ENCODE results near the gene BDKRB1.

The BDKRB1 gene

GRCh38 chr14:96257056-96257455 is 1.0 kb downstream of the BDKRB1 start:
- Histone ChIP-seq H3K4me2 (no peak overlapping the region), H3K4me1 (no peaks in the 10 kb centered on the region), H3K27me3 (no peaks in the 10 kb centered on the region), H4K20me1 (no peaks in the 10 kb centered on the region), H3K27ac (no peak overlapping the region), H3K4me3 (no peak overlapping the region), H3K9ac (no peak overlapping the region), H3K36me3 (no peaks in the 10 kb centered on the region), H3K9me3 (peaks cover 7% of the 10 kb centered on the region)
- TF ChIP-seq Cebpa-rat (IDR thresholded peaks at IDR 0.05): no peak

- H3K27me3 ChIP-seq: no peaks in the 10 kb centered on the region
- no peak overlapping the region for H3K4me3 ChIP-seq
- H3K9ac ChIP-seq: no peak overlapping the region
- peaks cover 7% of the 10 kb centered on the region for H3K9me3 ChIP-seq
- no peak overlapping the region for H3K4me2 ChIP-seq
- no peak overlapping the region for H3K27ac ChIP-seq
- TF ChIP-seq Cebpa-rat (IDR thresholded peaks at IDR 0.05): no peak
- no peaks in the 10 kb centered on the region for H3K36me3 ChIP-seq
- no peaks in the 10 kb centered on the region for H4K20me1 ChIP-seq
- H3K4me1 ChIP-seq: no peaks in the 10 kb centered on the region
Observed at GRCh38 chr14:96257900-96258299, 1.9 kb downstream of the BDKRB1 start.

DNA sequence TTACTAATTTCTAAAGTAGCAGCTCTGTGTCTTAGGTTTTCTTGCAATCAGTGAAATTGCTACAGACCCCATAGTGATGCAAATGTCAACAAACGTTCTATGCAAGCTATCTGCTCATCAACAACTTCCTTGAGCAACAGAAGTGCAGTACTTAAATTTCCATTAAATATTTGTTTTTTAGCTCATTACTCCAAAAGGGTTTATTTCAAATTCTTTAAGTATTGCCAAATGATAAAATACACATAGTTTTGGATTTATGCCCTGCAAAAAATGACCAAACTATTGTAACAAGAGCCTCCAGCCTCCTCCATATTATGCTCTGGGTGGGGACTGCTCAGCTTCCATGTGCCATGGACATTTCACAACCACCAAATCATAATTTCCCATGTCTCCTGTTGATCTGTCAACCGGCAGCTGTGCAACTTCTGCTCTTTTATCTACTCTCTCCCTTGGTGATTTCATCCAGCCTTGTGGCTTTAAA is 4.4 kb downstream of the BDKRB1 start:
- H3K27me3 ChIP-seq: no peaks in the 10 kb centered on the region
- no peaks in the 10 kb centered on the region for H3K4me1 ChIP-seq
- no peaks in the 10 kb centered on the region for H4K20me1 ChIP-seq
- H3K36me3 ChIP-seq: no peaks in the 10 kb centered on the region
- no peak overlapping the region for H3K27ac ChIP-seq
- no peak overlapping the region for H3K4me3 ChIP-seq
- H3K9me3 ChIP-seq: peaks cover 7% of the 10 kb centered on the region
- H3K9ac ChIP-seq: no peak overlapping the region
- TF ChIP-seq Cebpa-rat (IDR thresholded peaks at IDR 0.05): no peak
- no peak overlapping the region for H3K4me2 ChIP-seq

DNA sequence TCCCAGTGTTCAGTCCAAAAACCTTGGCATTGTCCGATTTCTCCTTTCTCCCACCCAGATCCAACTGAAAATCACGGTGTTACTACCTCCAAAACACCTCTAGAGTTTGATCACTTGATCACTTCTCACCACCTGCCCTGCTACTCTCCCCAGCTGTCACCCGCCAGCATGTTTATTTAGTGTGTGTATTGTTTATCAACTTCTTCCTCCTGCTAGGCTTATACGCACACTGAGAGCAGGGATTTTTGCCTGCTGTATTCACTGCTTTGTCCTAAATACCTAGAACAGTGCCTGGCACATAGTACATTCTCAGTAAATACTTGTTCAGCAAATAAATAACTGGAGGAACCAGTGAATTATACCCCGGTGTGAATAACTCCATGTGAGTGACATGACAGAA is 5.0 kb downstream of the BDKRB1 start:
- no peak overlapping the region for H3K4me2 ChIP-seq
- no peak overlapping the region for H3K27ac ChIP-seq
- H3K9ac ChIP-seq: no peak overlapping the region
- H3K36me3 ChIP-seq: no peaks in the 10 kb centered on the region
- no peaks in the 10 kb centered on the region for H4K20me1 ChIP-seq
- peaks cover 7% of the 10 kb centered on the region for H3K9me3 ChIP-seq
- no peak for TF ChIP-seq Cebpa-rat (IDR thresholded peaks at IDR 0.05)
- no peaks in the 10 kb centered on the region for H3K27me3 ChIP-seq
- H3K4me1 ChIP-seq: no peaks in the 10 kb centered on the region
- no peak overlapping the region for H3K4me3 ChIP-seq

DNA sequence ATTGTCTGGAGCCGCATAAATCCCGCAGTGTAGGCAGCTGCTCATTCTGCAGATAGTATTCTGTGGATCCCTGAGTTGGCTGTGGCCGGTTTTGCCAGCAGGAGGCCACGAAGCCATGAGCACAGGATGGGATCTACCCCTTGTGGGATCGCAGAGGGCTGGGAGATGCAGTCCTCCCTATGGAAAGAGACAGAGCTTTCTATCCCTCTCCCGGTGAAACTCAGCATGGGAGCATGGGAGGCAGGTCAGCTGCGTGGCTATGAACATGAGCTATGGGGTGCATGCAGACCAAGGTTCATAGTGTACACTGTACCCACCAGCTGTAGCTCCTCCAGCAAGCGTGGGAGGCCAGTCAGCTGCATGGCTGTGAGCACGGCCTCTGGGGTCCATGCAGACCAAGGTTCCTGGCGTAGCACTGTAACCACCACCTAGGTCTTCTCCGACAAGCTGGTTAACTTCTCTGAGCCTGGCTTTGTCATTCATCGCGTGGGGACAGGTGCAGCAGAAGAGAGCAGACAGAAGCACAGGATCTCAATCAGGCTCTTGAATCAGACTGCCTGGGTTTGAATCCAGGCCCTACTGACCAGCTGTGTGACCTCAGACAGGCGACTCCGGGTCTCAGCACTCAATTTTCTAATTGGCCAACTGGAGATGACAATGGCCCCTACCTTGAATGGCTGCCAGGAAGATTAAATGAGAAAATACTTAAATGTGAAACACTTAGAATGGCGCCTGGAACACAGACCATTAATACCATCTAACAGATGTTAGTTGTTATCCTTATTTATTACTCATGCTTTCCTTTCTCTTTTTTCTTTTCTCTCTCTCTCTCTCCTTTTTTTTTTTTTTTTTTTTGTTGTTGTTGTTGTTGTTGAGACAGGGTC is 6.0 kb downstream of the BDKRB1 start:
- Histone ChIP-seq H3K36me3 (no peaks in the 10 kb centered on the region), H3K4me2 (no peak overlapping the region), H3K9me3 (peaks cover 7% of the 10 kb centered on the region), H3K4me3 (no peak overlapping the region), H3K27me3 (no peaks in the 10 kb centered on the region), H4K20me1 (no peaks in the 10 kb centered on the region), H3K4me1 (peaks cover under 1% of the 10 kb centered on the region), H3K27ac (no peak overlapping the region), H3K9ac (no peak overlapping the region)
- no peak for TF ChIP-seq Cebpa-rat (IDR thresholded peaks at IDR 0.05)

GRCh38 chr14:96263347-96264199 is 7.6 kb downstream of the BDKRB1 start:
- Histone ChIP-seq H3K4me1 (peaks cover 8% of the 10 kb centered on the region), H4K20me1 (no peaks in the 10 kb centered on the region), H3K9ac (no peak overlapping the region), H3K9me3 (peaks cover 7% of the 10 kb centered on the region), H3K27ac (no peak overlapping the region), H3K4me2 (no peak overlapping the region), H3K36me3 (no peaks in the 10 kb centered on the region), H3K27me3 (no peaks in the 10 kb centered on the region), H3K4me3 (no peak overlapping the region)
- no peak for TF ChIP-seq Cebpa-rat (IDR thresholded peaks at IDR 0.05)

DNA sequence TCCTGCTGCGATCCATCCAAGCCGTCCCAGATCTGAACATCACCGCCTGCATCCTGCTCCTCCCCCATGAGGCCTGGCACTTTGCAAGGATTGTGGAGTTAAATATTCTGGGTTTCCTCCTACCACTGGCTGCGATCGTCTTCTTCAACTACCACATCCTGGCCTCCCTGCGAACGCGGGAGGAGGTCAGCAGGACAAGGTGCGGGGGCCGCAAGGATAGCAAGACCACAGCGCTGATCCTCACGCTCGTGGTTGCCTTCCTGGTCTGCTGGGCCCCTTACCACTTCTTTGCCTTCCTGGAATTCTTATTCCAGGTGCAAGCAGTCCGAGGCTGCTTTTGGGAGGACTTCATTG is 8.2 kb downstream of the BDKRB1 start:
- TF ChIP-seq Cebpa-rat (IDR thresholded peaks at IDR 0.05): no peak
- Histone ChIP-seq H3K27me3 (no peaks in the 10 kb centered on the region), H3K27ac (no peak overlapping the region), H3K9me3 (peaks cover 7% of the 10 kb centered on the region), H3K4me2 (no peak overlapping the region), H3K4me3 (no peak overlapping the region), H4K20me1 (no peaks in the 10 kb centered on the region), H3K4me1 (peaks cover 8% of the 10 kb centered on the region), H3K9ac (no peak overlapping the region), H3K36me3 (no peaks in the 10 kb centered on the region)

GRCh38 chr14:96264853-96265252 is 8.8 kb downstream of the BDKRB1 start:
- peaks cover 8% of the 10 kb centered on the region for H3K4me1 ChIP-seq
- TF ChIP-seq Cebpa-rat (IDR thresholded peaks at IDR 0.05): no peak
- H3K27ac ChIP-seq: no peak overlapping the region
- H3K36me3 ChIP-seq: no peaks in the 10 kb centered on the region
- no peaks in the 10 kb centered on the region for H4K20me1 ChIP-seq
- no peak overlapping the region for H3K4me3 ChIP-seq
- no peaks in the 10 kb centered on the region for H3K27me3 ChIP-seq
- peaks cover 2% of the 10 kb centered on the region for H3K9me3 ChIP-seq
- no peak overlapping the region for H3K9ac ChIP-seq
- H3K4me2 ChIP-seq: no peak overlapping the region

DNA sequence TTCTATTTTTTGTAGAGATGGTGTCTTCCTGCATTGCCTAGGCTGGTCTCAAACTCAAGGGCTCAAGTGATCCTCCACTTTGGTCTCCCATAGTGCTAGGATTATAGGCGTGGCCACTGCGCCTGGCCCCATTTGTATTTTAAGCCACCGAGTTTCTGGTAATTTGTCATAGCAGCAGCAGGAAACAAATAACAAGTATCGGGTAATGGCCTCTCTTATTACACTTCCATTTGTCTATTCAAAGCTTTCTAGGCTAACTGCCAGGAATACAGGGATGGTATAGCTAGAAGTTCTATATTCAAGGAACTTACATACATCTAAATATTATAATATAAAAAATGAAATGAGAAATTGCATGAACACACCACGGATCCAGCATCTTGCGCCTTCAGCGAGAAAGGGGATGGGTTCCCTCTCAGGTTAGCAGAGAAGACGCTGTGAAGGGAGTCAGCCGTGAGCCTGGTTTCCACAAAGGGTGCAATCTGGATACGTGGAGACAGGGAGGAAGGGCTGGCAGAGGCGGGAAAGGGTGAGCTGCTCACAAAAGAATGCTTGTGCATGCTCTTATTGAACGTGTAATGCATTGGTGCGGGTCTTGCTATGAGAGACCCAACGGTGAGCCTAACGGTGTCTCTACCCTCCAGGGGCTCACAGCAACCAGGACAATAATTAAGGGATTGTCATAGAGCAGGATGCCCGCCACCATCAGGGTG is 9.5 kb downstream of the BDKRB1 start:
- Histone ChIP-seq H3K27me3 (no peaks in the 10 kb centered on the region), H3K4me2 (no peak overlapping the region), H3K4me3 (no peak overlapping the region), H3K27ac (no peak overlapping the region), H3K36me3 (no peaks in the 10 kb centered on the region), H3K9ac (no peak overlapping the region), H4K20me1 (no peaks in the 10 kb centered on the region), H3K4me1 (peaks cover 8% of the 10 kb centered on the region), H3K9me3 (no peaks in the 10 kb centered on the region)
- TF ChIP-seq Cebpa-rat (IDR thresholded peaks at IDR 0.05): no peak
